Fibroblast of lung (primary cell): ENCODE results near the gene PCSK6. TPM values are rescaled to one million over a fixed set of nuclear protein-coding genes. Genes with fewer than 3 reads are reported as not detected.

Experiments used
- DNase-seq, 2 donors: peaks; one replicate each; pipeline versions ENCODE4 v3.0.0 to v3.0.0-alpha.2; 2010; ENCODE audit warnings: low read depth in 2 of 2
- H2AFZ ChIP-seq: 2 replicates; pipeline ENCODE4 v1.5.1; 2012; ENCODE audit warnings: low read length, control low read depth, inconsistent platforms
- H3K27ac ChIP-seq: 2 replicates; pipeline ENCODE4 v1.5.1; 2011; ENCODE audit warnings: low read length, control low read depth; ENCODE audit not compliant: insufficient read depth
- H3K27me3 ChIP-seq: 2 replicates; pipeline ENCODE4 v1.5.1; 2011; ENCODE audit warnings: mild to moderate bottlenecking, low read length; ENCODE audit not compliant: control insufficient read depth, insufficient read depth
- H3K36me3 ChIP-seq: 2 replicates; pipeline ENCODE4 v1.5.1; 2011; ENCODE audit warnings: low read length; ENCODE audit not compliant: control insufficient read depth, insufficient read depth
- H3K4me1 ChIP-seq: 2 replicates; pipeline ENCODE4 v1.5.1; 2011; ENCODE audit warnings: low read length; ENCODE audit not compliant: control insufficient read depth, insufficient read depth; ENCODE audit errors: extremely low read depth
- H3K4me2 ChIP-seq: 2 replicates; pipeline ENCODE4 v1.5.1; 2011; ENCODE audit warnings: low read length, control low read depth; ENCODE audit not compliant: insufficient read depth; ENCODE audit errors: extremely low read depth
- H3K4me3 ChIP-seq, 4 experiments: fragments of 200-600 bp in 1 of 4; sonication (generic) in 1 of 4; replicated peaks in 1 of 4; 2 replicates each; pipeline ENCODE4 v1.5.1; 2011 to 2016; ENCODE audit warnings: low read length in 4 of 4, low read depth in 3 of 4, mild to moderate bottlenecking in 3 of 4, control low read depth in 2 of 4, inconsistent platforms in 1 of 4, mixed read lengths in 1 of 4; ENCODE audit not compliant: insufficient read depth in 1 of 4; ENCODE audit errors: control extremely low read depth in 1 of 4
- H3K79me2 ChIP-seq: 2 replicates; pipeline ENCODE4 v1.5.1; 2012; ENCODE audit warnings: mild to moderate bottlenecking, low read length, inconsistent platforms; ENCODE audit not compliant: control insufficient read depth, insufficient read depth
- H3K9ac ChIP-seq: 2 replicates; pipeline ENCODE4 v1.5.1; 2011; ENCODE audit warnings: mild to moderate bottlenecking, low read length, control low read depth; ENCODE audit not compliant: insufficient read depth
- H3K9me3 ChIP-seq: 2 replicates; pipeline ENCODE4 v1.5.1; 2012; ENCODE audit warnings: low read depth, low read length; ENCODE audit not compliant: control insufficient read depth, insufficient read depth
- H4K20me1 ChIP-seq: 2 replicates; pipeline ENCODE4 v1.5.1; 2011; ENCODE audit warnings: low read length; ENCODE audit not compliant: control insufficient read depth, insufficient read depth; ENCODE audit errors: extremely low read depth
- EZH2 ChIP-seq: IDR thresholded peaks from 2 replicates; pipeline ENCODE4 v1.5.1; 2012; ENCODE audit warnings: low read length, control low read depth, mild to moderate bottlenecking; ENCODE audit errors: missing control alignments
- polyA plus RNA-seq, 2 donors: library from polyadenylated mRNA; depleted of rRNA in 1 of 2; stranded (reverse) in 1 of 2; unstranded in 1 of 2; fragments of >200 nt; gene quantifications; 2 replicates each; pipeline ENCODE4 v1.2.1, GENCODE V29; 2011 to 2012; ENCODE audit warnings: missing spikeins in 1 of 2
- total RNA-seq: library from RNA; depleted of rRNA; stranded (reverse); fragments of >200 nt; gene quantifications from 2 replicates; pipeline ENCODE4 v1.2.1, GENCODE V29; 2014
- TF ChIP-seq, protein P1 (sequence below), 2 donors: IDR thresholded peaks in 1 of 2; conservative IDR thresholded peaks in 1 of 2; 1 replicate in 1 of 2; 2 replicates in 1 of 2; pipeline ENCODE4 v1.5.1; 2011 to 2012; ENCODE audit warnings: low read length in 2 of 2, control low read depth in 1 of 2, inconsistent platforms in 1 of 2, low read depth in 1 of 2, mild to moderate bottlenecking in 1 of 2

Gene PCSK6
- total and polyA plus RNA-seq, 2 donors (not counting 1 experiment from before 2014, with no cell fraction given), result 0.02 to 0.83 TPM

- no peak for DNase-seq
- TF ChIP-seq, protein P1, sequence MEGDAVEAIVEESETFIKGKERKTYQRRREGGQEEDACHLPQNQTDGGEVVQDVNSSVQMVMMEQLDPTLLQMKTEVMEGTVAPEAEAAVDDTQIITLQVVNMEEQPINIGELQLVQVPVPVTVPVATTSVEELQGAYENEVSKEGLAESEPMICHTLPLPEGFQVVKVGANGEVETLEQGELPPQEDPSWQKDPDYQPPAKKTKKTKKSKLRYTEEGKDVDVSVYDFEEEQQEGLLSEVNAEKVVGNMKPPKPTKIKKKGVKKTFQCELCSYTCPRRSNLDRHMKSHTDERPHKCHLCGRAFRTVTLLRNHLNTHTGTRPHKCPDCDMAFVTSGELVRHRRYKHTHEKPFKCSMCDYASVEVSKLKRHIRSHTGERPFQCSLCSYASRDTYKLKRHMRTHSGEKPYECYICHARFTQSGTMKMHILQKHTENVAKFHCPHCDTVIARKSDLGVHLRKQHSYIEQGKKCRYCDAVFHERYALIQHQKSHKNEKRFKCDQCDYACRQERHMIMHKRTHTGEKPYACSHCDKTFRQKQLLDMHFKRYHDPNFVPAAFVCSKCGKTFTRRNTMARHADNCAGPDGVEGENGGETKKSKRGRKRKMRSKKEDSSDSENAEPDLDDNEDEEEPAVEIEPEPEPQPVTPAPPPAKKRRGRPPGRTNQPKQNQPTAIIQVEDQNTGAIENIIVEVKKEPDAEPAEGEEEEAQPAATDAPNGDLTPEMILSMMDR (conservative IDR thresholded peaks at IDR 0.05 in 1 of 2, IDR thresholded peaks at IDR 0.05 in 1 of 2; ENCODE audit: low read depth in 1 of 2, low read length in 2 of 2), result no peak
- TF ChIP-seq EZH2, result no peak
- Histone ChIP-seq H3K79me2 (no peaks in the 10 kb centered on the region), H3K4me3 (no peak overlapping the region), H2AFZ (no peak overlapping the region), H3K4me1 (no peaks in the 10 kb centered on the region), H4K20me1 (no peaks in the 10 kb centered on the region), H3K4me2 (no peak overlapping the region), H3K9me3 (no peaks in the 10 kb centered on the region), H3K27ac (no peak overlapping the region), H3K36me3 (no peaks in the 10 kb centered on the region), H3K27me3 (peaks cover 5% of the 10 kb centered on the region), H3K9ac (no peak overlapping the region)
Measured at GRCh38 chr15:101429646-101430045, 59.9 kb downstream of the PCSK6 start.

DNA sequence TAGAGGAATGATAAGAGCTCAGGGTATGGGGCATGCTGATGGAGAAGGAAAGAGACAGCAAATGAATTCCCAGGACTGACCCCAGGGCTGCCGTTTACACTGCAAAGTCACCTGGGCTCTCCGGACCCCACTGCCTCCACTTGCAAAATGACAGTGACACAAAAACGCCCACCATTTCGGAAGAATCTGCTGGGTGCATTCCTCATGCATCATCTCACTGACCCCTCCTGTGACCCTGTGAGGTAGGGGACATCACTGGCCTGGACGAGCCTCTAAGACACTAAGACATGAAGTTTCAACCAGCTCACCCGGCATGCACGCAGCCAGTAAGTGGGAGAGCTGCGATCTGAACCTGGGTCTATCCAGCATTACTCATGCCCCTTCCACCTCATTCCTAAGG lies 60.3 kb downstream of the PCSK6 start:
- no peaks in the 10 kb centered on the region for H3K9me3 ChIP-seq
- no peaks in the 10 kb centered on the region for H4K20me1 ChIP-seq
- no peak for DNase-seq
- no peak for TF ChIP-seq EZH2
- no peaks in the 10 kb centered on the region for H3K36me3 ChIP-seq
- no peak overlapping the region for H3K9ac ChIP-seq
- H3K4me1 ChIP-seq, result no peaks in the 10 kb centered on the region
- no peak overlapping the region for H3K4me2 ChIP-seq
- H3K27ac ChIP-seq, result no peak overlapping the region
- H3K79me2 ChIP-seq, result no peaks in the 10 kb centered on the region
- no peak overlapping the region for H3K4me3 ChIP-seq
- H3K27me3 ChIP-seq, result peaks cover 5% of the 10 kb centered on the region
- H2AFZ ChIP-seq, result no peak overlapping the region

DNA sequence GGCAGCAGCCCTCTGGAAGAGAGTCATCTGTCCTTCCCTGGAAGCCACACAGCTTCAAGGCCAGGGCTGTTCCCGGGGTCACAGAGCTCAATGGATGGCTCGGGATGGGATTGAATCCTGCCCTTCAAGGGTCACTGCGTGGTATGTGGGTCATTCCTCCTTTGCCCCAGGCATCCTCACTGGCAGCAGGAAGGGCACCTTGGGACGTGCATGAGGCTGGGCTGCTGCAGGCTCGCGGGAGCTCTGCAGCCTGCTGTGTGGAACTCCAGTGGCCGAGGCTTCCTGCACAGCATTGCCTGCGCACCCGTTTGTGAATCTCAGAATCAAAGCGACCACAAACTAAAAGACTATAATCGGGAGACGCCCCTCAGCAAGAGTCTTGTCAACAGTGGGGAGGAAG lies 60.7 kb downstream of the PCSK6 start:
- H3K9ac ChIP-seq, result no peak overlapping the region
- no peak overlapping the region for H3K4me2 ChIP-seq
- H3K9me3 ChIP-seq, result no peaks in the 10 kb centered on the region
- no peaks in the 10 kb centered on the region for H3K79me2 ChIP-seq
- H4K20me1 ChIP-seq, result no peaks in the 10 kb centered on the region
- no peak for DNase-seq
- no peak overlapping the region for H2AFZ ChIP-seq
- peaks cover 5% of the 10 kb centered on the region for H3K27me3 ChIP-seq
- no peaks in the 10 kb centered on the region for H3K4me1 ChIP-seq
- no peak overlapping the region for H3K4me3 ChIP-seq
- H3K27ac ChIP-seq, result no peak overlapping the region
- no peaks in the 10 kb centered on the region for H3K36me3 ChIP-seq
- TF ChIP-seq EZH2, result no peak

- Histone ChIP-seq H3K9me3 (no peaks in the 10 kb centered on the region), H3K36me3 (no peaks in the 10 kb centered on the region), H3K4me1 (no peaks in the 10 kb centered on the region), H3K4me3 (no peak overlapping the region), H2AFZ (no peak overlapping the region), H3K27me3 (peaks cover 2% of the 10 kb centered on the region), H3K79me2 (no peaks in the 10 kb centered on the region), H3K9ac (no peak overlapping the region), H3K4me2 (no peak overlapping the region), H3K27ac (no peak overlapping the region), H4K20me1 (no peaks in the 10 kb centered on the region)
- no peak for TF ChIP-seq EZH2
- TF ChIP-seq, protein P1 (conservative IDR thresholded peaks at IDR 0.05 in 1 of 2, IDR thresholded peaks at IDR 0.05 in 1 of 2; ENCODE audit: low read depth in 1 of 2, low read length in 2 of 2), result no peak
- no peak for DNase-seq
Measured at GRCh38 chr15:101427606-101428487, 61.7 kb downstream of the PCSK6 start.
